Spleen (tissue), 11 donors: ENCODE measurements around the gene TNFAIP6. TPM values are rescaled to one million over a fixed set of nuclear protein-coding genes. Genes with fewer than 3 reads are reported as not detected.

Experiments
- DNase-seq: peaks from one replicate; pipeline ENCODE4 v3.0.0-alpha.2; 2020
- H3K27ac ChIP-seq, 8 donors: fragments of 200-600 bp; sonication (generic) in 7 of 8; 1 replicate in 4 of 8; 2 replicates in 4 of 8; pipeline versions ENCODE4 v1.5.0 to v1.8.0; 2016 to 2021; ENCODE audit warnings: inconsistent platforms in 4 of 8, mild to moderate bottlenecking in 4 of 8, moderate library complexity in 1 of 8
- H3K27me3 ChIP-seq, 7 donors: fragments of 200-600 bp; sonication (generic) in 6 of 7; replicated peaks in 1 of 7; 1 replicate in 4 of 7; 2 replicates in 3 of 7; pipeline versions ENCODE4 v1.5.0 to v1.8.0; 2016 to 2021; ENCODE audit warnings: inconsistent platforms in 3 of 7, mild to moderate bottlenecking in 1 of 7
- H3K36me3 ChIP-seq, 6 donors: fragments of 200-600 bp; sonication (generic) in 5 of 6; 1 replicate in 4 of 6; 2 replicates in 2 of 6; pipeline versions ENCODE4 v1.5.0 to v1.8.0; 2016 to 2021; ENCODE audit warnings: inconsistent platforms in 2 of 6
- H3K4me1 ChIP-seq, 6 donors: fragments of 200-600 bp; sonication (generic) in 5 of 6; 1 replicate in 3 of 6; 2 replicates in 3 of 6; pipeline versions ENCODE4 v1.5.0 to v1.8.0; 2016 to 2021; ENCODE audit warnings: inconsistent platforms in 3 of 6
- H3K4me3 ChIP-seq, 8 donors: fragments of 200-600 bp; sonication (generic) in 7 of 8; 1 replicate in 4 of 8; 2 replicates in 4 of 8; pipeline versions ENCODE4 v1.5.0 to v1.8.0; 2016 to 2021; ENCODE audit warnings: inconsistent platforms in 4 of 8, mild to moderate bottlenecking in 4 of 8, moderate library complexity in 2 of 8
- H3K9me3 ChIP-seq, 8 donors: fragments of 200-600 bp; sonication (generic) in 7 of 8; 1 replicate in 4 of 8; 2 replicates in 4 of 8; pipeline versions ENCODE4 v1.5.0 to v1.8.0; 2016 to 2021; ENCODE audit warnings: inconsistent platforms in 4 of 8
- POLR2A ChIP-seq, 3 donors: fragments of 450-650 bp; IDR thresholded peaks; one replicate each; pipeline ENCODE4 v1.5.1; 2017; ENCODE audit warnings: antibody characterized with exemption in 3 of 3, mild to moderate bottlenecking in 1 of 3
- POLR2AphosphoS5 ChIP-seq, 3 donors: sonication (generic); formaldehyde crosslinking; IDR thresholded peaks; one replicate each; pipeline ENCODE4 v1.5.1; 2017; ENCODE audit warnings: antibody characterized with exemption in 3 of 3
- WGBS, 5 donors: extraction: QIAGEN DNeasy Blood & Tissue Kit in 3 of 5; methylation state at CpG; one replicate each; pipeline versions ENCODE4 v1.1.5 to v1.1.7; 2013 to 2018; 5-methylcytosine and 5-hydroxymethylcytosine counted together
- intact Hi-C: fragments of 100-400 bp; cut with DNase I; formaldehyde crosslinking; loops from one replicate; pipeline ENCODE4 v1.15.0; 2023; ENCODE audit warnings: low total_unique reads
- polyA plus RNA-seq, 3 donors: library from polyadenylated mRNA; stranded (reverse); fragments of 200-250 nt; gene quantifications; one replicate each; pipeline ENCODE4 v1.2.1, GENCODE V29; 2013
- total RNA-seq, 7 donors: library from RNA; depleted of rRNA in 3 of 7; stranded (reverse); fragments of >200 nt in 3 of 7; fragmentation: NEBNext Ultra II Directional in 4 of 7; extraction: Animal tissue kit (Norgen Biotek cat#: 25700) in 4 of 7; gene quantifications; one replicate each; pipeline versions ENCODE4 v1.1.0 to v1.2.1, GENCODE V29; 2016 to 2021
- TF ChIP-seq, protein P1 (sequence below), 11 experiments: fragments of 200-600 bp in 7 of 11; fragments of 450-650 bp in 4 of 11; sonication (generic) in 4 of 11; IDR thresholded peaks in 8 of 11; conservative IDR thresholded peaks in 3 of 11; 1 replicate in 7 of 11; 2 replicates in 4 of 11; pipeline versions ENCODE4 v1.4.0 to v1.8.0; 2016 to 2021; ENCODE audit warnings: antibody characterized with exemption in 11 of 11, inconsistent platforms in 4 of 11, mild to moderate bottlenecking in 1 of 11
- donor health status: healthy with polysubstance abuse.
- donor health status: DM: no; HTN: no; CAD: no; lungs with moderate emphysema.
- donor health status: DM: no; HTN: no; CAD: no.
- donor health status: Bipolar disorder and iron deficiency.
- donor health status: healthy.
- donor health status: DM: no; HTN: no; CAD: no.
- donor health status: DM: yes; HTN: yes; CAD: no.

The TNFAIP6 gene
- total and polyA plus RNA-seq, 10 donors: 0.46 to 19.7 (median 4.1) TPM

DNA sequence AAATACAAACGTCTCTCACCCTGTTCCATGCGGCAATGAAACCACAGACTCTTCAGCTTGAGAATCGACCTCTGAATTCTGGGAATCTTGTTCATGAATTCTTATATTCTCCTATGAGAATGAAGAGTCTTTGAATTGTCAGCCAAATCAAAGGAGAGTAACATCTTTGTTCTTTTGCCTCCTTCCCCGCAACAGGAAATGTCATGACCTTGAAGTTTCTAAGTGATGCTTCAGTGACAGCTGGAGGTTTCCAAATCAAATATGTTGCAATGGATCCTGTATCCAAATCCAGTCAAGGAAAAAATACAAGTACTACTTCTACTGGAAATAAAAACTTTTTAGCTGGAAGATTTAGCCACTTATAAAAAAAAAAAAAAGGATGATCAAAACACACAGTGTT, 21.8 kb downstream of the TNFAIP6 start:
- TF ChIP-seq POLR2AphosphoS5 (IDR thresholded peaks at IDR 0.05): no peak
- TF ChIP-seq, protein P1, sequence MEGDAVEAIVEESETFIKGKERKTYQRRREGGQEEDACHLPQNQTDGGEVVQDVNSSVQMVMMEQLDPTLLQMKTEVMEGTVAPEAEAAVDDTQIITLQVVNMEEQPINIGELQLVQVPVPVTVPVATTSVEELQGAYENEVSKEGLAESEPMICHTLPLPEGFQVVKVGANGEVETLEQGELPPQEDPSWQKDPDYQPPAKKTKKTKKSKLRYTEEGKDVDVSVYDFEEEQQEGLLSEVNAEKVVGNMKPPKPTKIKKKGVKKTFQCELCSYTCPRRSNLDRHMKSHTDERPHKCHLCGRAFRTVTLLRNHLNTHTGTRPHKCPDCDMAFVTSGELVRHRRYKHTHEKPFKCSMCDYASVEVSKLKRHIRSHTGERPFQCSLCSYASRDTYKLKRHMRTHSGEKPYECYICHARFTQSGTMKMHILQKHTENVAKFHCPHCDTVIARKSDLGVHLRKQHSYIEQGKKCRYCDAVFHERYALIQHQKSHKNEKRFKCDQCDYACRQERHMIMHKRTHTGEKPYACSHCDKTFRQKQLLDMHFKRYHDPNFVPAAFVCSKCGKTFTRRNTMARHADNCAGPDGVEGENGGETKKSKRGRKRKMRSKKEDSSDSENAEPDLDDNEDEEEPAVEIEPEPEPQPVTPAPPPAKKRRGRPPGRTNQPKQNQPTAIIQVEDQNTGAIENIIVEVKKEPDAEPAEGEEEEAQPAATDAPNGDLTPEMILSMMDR (IDR thresholded peaks at IDR 0.05 in 8 of 11, conservative IDR thresholded peaks at IDR 0.05 in 3 of 11): no peak
- no peak for TF ChIP-seq POLR2A (IDR thresholded peaks at IDR 0.05)

DNA sequence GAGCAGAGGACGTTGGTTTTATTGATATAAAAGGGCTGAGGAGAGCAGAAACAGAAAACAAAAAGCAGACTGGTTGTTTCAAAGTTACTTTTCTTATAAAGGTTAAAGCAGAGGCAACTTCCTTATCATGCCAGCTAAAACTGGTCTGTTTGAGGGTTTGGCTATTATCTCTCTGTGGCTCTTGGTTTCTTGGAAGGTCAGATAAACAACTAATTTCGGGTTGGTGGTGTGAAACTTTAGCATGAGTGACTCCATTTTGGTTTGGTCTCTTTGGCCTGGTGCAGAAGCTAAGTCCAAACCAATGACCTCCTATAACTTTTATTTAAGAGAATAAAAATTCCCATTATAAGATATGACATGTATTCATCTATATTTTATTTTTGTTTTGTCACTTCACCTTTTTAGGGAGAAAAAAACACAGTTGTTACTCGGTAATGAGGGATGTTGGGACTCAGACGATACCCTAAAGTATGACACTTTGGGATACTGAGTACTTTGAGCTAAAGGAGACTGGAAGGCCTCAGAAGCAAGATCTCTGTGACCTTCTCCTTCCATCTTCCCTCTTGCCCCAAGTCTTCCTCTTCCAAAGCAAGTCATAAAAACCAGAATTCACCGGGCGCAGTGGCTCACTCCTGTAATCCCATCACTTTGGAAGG, 23.3 kb downstream of the TNFAIP6 start:
- H3K9me3 ChIP-seq: no peaks in the 10 kb centered on the region
- no peak overlapping the region for H3K27ac ChIP-seq
- H3K27me3 ChIP-seq: no peaks in the 10 kb centered on the region
- H3K4me1 ChIP-seq: no peaks in the 10 kb centered on the region
- intact Hi-C loops: no loop called here
- TF ChIP-seq, protein P1 (IDR thresholded peaks at IDR 0.05 in 8 of 11, conservative IDR thresholded peaks at IDR 0.05 in 3 of 11): no peak
- TF ChIP-seq POLR2AphosphoS5 (IDR thresholded peaks at IDR 0.05): no peak
- TF ChIP-seq POLR2A (IDR thresholded peaks at IDR 0.05): no peak
- no peak for DNase-seq
- H3K4me3 ChIP-seq: no peak overlapping the region
- WGBS, 5 donors: 78 to 89% (median 85%) methylated on average over 6 of the region's 6 CpGs
- H3K36me3 ChIP-seq: peaks cover 0 to 22% (median 0%) of the 10 kb centered on the region in 6 donors

More for the DNA sequence above, 21.8 kb downstream of the TNFAIP6 start:
- H3K36me3 ChIP-seq: peaks cover 0 to 27% (median 0%) of the 10 kb centered on the region in 6 donors
- H3K4me1 ChIP-seq: no peaks in the 10 kb centered on the region
- H3K9me3 ChIP-seq: no peaks in the 10 kb centered on the region
- 59 to 75% (median 65%) methylated on average over 4 of the region's 4 CpGs for WGBS, 5 donors
- intact Hi-C loops: no loop called here
- H3K27me3 ChIP-seq: no peaks in the 10 kb centered on the region
- DNase-seq: no peak
- H3K4me3 ChIP-seq: no peak overlapping the region
- no peak overlapping the region for H3K27ac ChIP-seq

DNA sequence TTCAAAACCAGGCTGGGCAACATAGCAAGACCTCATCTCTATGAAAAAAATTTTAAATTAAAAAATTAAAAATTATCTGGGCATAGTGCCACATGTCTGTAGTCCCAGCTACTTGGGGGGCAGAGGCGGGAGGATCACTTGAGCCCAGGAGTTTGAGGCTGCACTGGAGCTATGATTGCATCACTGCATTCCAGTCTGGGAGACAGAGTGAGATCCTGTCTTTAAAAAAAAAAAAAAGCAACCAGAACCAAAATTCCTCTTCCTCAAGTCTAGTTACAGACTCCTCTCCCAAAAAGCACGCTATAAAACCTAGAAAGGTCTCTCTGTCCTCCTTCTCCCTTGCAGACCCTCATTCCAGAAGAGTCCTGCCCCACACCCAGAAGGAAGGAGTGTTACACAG, 23.9 kb downstream of the TNFAIP6 start:
- Histone ChIP-seq H3K27ac (no peak overlapping the region), H3K9me3 (no peaks in the 10 kb centered on the region), H3K27me3 (no peaks in the 10 kb centered on the region), H3K4me1 (no peaks in the 10 kb centered on the region), H3K36me3 (peaks cover 0 to 22% (median 0%) of the 10 kb centered on the region in 6 donors), H3K4me3 (no peak overlapping the region)
- intact Hi-C loops: no loop called here
- TF ChIP-seq POLR2AphosphoS5 (IDR thresholded peaks at IDR 0.05) (no peak), POLR2A (IDR thresholded peaks at IDR 0.05) (no peak)
- TF ChIP-seq, protein P1 (IDR thresholded peaks at IDR 0.05 in 8 of 11, conservative IDR thresholded peaks at IDR 0.05 in 3 of 11): no peak
- WGBS, 5 donors: 84 to 95% (median 88%) methylated on average over 2 of the region's 2 CpGs
- DNase-seq: no peak

DNA sequence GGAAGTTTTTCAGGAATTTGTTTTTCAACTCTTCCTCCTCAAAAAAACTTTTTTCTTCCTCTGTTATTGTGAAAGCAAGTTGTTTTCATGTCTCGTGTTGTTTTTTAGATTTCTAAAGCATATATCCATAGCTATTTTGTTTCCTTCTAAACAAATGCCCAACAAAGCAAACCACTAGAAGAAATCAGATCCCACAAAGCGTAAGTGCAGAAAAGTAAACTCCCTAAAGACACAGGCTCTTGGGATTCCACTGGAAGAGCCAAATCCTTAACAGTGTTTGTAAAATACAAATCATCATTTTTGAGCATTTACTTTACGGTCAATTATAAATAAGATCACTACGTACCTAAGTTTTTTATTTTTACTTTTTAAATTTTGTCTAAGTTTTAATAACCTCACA, 30.6 kb downstream of the TNFAIP6 start:
- WGBS, 5 donors: 88 to 93% (median 91%) methylated on average over 4 of the region's 4 CpGs
- Histone ChIP-seq H3K4me1 (no peaks in the 10 kb centered on the region), H3K4me3 (no peak overlapping the region), H3K36me3 (no peaks in the 10 kb centered on the region), H3K27ac (no peak overlapping the region), H3K9me3 (peaks cover 0 to 8% (median 0%) of the 10 kb centered on the region in 8 donors), H3K27me3 (no peaks in the 10 kb centered on the region)
- intact Hi-C loops: no loop called here
- TF ChIP-seq POLR2AphosphoS5 (IDR thresholded peaks at IDR 0.05) (no peak), POLR2A (IDR thresholded peaks at IDR 0.05) (no peak)
- TF ChIP-seq, protein P1 (IDR thresholded peaks at IDR 0.05 in 8 of 11, conservative IDR thresholded peaks at IDR 0.05 in 3 of 11): no peak
- DNase-seq: no peak
